CD14-positive monocyte (primary cell): ENCODE results near the gene INPP5B. TPM values are rescaled to one million over a fixed set of nuclear protein-coding genes. Genes with fewer than 3 reads are reported as not detected.
A peak's percentile ranks its signal among the peaks of the same experiment; 100 is the strongest.

Experiments
- DNase-seq, 3 donors: peaks; one replicate each; pipeline ENCODE4 v3.0.0-alpha.2; 2011 to 2022
- H2AFZ ChIP-seq: 2 replicates; pipeline ENCODE4 v1.6.0; 2012; ENCODE audit warnings: mild to moderate bottlenecking, low read depth, low read length, inconsistent platforms; ENCODE audit not compliant: insufficient read depth, poor library complexity, severe bottlenecking
- H3K27ac ChIP-seq, 2 donors: 1 replicate in 1 of 2; 2 replicates in 1 of 2; pipeline ENCODE4 v1.5.1; 2012 to 2013; ENCODE audit warnings: low read length in 2 of 2, control low read depth in 1 of 2, inconsistent platforms in 1 of 2, low read depth in 1 of 2, mild to moderate bottlenecking in 1 of 2
- H3K27me3 ChIP-seq, 2 donors: one replicate each; pipeline versions ENCODE4 v1.6.0 to v1.6.1; 2011 to 2013; ENCODE audit warnings: low read length in 2 of 2; ENCODE audit not compliant: control insufficient read depth in 2 of 2, insufficient read depth in 2 of 2
- H3K36me3 ChIP-seq, 2 donors: replicated peaks in 1 of 2; 1 replicate in 1 of 2; 2 replicates in 1 of 2; pipeline versions ENCODE4 v1.5.1 to v1.6.1; 2012 to 2013; ENCODE audit warnings: low read length in 2 of 2, control low read depth in 1 of 2, inconsistent platforms in 1 of 2, mild to moderate bottlenecking in 1 of 2; ENCODE audit not compliant: insufficient read depth in 2 of 2, control insufficient read depth in 1 of 2
- H3K4me1 ChIP-seq, 2 donors: 1 replicate in 1 of 2; 2 replicates in 1 of 2; pipeline versions ENCODE4 v1.5.1 to v1.6.1; 2012 to 2013; ENCODE audit warnings: low read length in 2 of 2, control low read depth in 1 of 2, inconsistent platforms in 1 of 2, mild to moderate bottlenecking in 1 of 2, moderate library complexity in 1 of 2; ENCODE audit not compliant: insufficient read depth in 2 of 2, control insufficient read depth in 1 of 2
- H3K4me2 ChIP-seq: replicated peaks from 2 replicates; pipeline ENCODE3; 2012; ENCODE audit warnings: low read length, moderate library complexity, mild to moderate bottlenecking; ENCODE audit not compliant: poor library complexity, severe bottlenecking; ENCODE audit errors: extremely low read depth
- H3K4me3 ChIP-seq, 3 experiments: fragments of 200-600 bp in 1 of 3; sonication (generic) in 1 of 3; replicated peaks in 1 of 3; 1 replicate in 2 of 3; 2 replicates in 1 of 3; pipeline ENCODE4 v1.5.1; 2011 to 2013; ENCODE audit warnings: low read length in 3 of 3, mild to moderate bottlenecking in 3 of 3, control low read depth in 2 of 3, low read depth in 2 of 3, inconsistent platforms in 1 of 3, moderate library complexity in 1 of 3
- H3K79me2 ChIP-seq: 2 replicates; pipeline ENCODE4 v1.6.0; 2012; ENCODE audit warnings: mild to moderate bottlenecking, control low read depth, inconsistent platforms, low read length, moderate library complexity; ENCODE audit not compliant: insufficient read depth
- H3K9ac ChIP-seq: 2 replicates; pipeline ENCODE4 v1.6.0; 2017; ENCODE audit warnings: low read length, mild to moderate bottlenecking; ENCODE audit not compliant: insufficient read depth, poor library complexity, severe bottlenecking
- H3K9me3 ChIP-seq, 2 donors: replicated peaks in 1 of 2; 1 replicate in 1 of 2; 2 replicates in 1 of 2; pipeline versions ENCODE4 v1.5.1 to v1.6.1; 2012 to 2013; ENCODE audit warnings: low read length in 2 of 2, control low read depth in 1 of 2; ENCODE audit not compliant: control insufficient read depth in 1 of 2, insufficient read depth in 1 of 2
- H4K20me1 ChIP-seq: 2 replicates; pipeline ENCODE4 v1.6.0; 2012; ENCODE audit warnings: mild to moderate bottlenecking, low read length, control low read depth, moderate library complexity; ENCODE audit not compliant: insufficient read depth
- H3K27ac Mint-ChIP-seq, 7 donors: one replicate each; pipeline ENCODE4 v1.8.0; 2020; ENCODE audit warnings: mild to moderate bottlenecking in 7 of 7, mixed read lengths in 7 of 7, moderate library complexity in 6 of 7, inconsistent platforms in 2 of 7
- H3K27me3 Mint-ChIP-seq, 3 donors: one replicate each; pipeline ENCODE4 v1.8.0; 2021 to 2022; ENCODE audit warnings: low read depth in 3 of 3, mild to moderate bottlenecking in 3 of 3, mixed read lengths in 3 of 3, moderate library complexity in 3 of 3, inconsistent platforms in 1 of 3
- H3K36me3 Mint-ChIP-seq, 2 donors: one replicate each; pipeline ENCODE4 v1.8.0; 2020; ENCODE audit warnings: mixed read lengths in 2 of 2, inconsistent platforms in 1 of 2, mild to moderate bottlenecking in 1 of 2
- H3K4me1 Mint-ChIP-seq: one replicate; pipeline ENCODE4 v1.8.0; 2020; ENCODE audit warnings: mild to moderate bottlenecking, mixed read lengths
- H3K4me3 Mint-ChIP-seq, 2 donors: one replicate each; pipeline ENCODE4 v1.8.0; 2020; ENCODE audit warnings: mild to moderate bottlenecking in 2 of 2, mixed read lengths in 2 of 2, moderate library complexity in 1 of 2
- H3K9me3 Mint-ChIP-seq, 7 donors: one replicate each; pipeline ENCODE4 v1.8.0; 2020 to 2022; ENCODE audit warnings: mixed read lengths in 7 of 7, mild to moderate bottlenecking in 6 of 7, moderate library complexity in 6 of 7, inconsistent platforms in 2 of 7
- WGBS: methylation state at CpG from one replicate; pipeline ENCODE4 v1.1.5; 2013; ENCODE audit warnings: missing lambda C conversion rate; ENCODE audit not compliant: insufficient coverage; 5-methylcytosine and 5-hydroxymethylcytosine counted together
- intact Hi-C, 2 donors: fragments of 100-400 bp; cut with micrococcal nuclease; formaldehyde crosslinking; loops; one replicate each; pipeline versions ENCODE4 v1.15.0 to v1.15.1; 2023
- polyA minus RNA-seq: library from RNA; depleted of rRNA, polyadenylated mRNA; stranded (reverse); fragments of >200 nt; gene quantifications from 2 replicates; pipeline ENCODE4 v1.2.3, GENCODE V29; 2012
- polyA plus RNA-seq, 3 donors: library from polyadenylated mRNA; depleted of rRNA in 1 of 3; unstranded in 2 of 3; stranded (reverse) in 1 of 3; fragments of 300-500 nt in 2 of 3; fragments of >200 nt in 1 of 3; fragmentation: Illumina TruSeq in 2 of 3; gene quantifications; 1 replicate in 2 of 3; 2 replicates in 1 of 3; pipeline ENCODE4 v1.2.3, GENCODE V29; 2012 to 2021
- total RNA-seq, 12 experiments: library from RNA in 1 of 12; stranded (reverse) in 1 of 12; fragments of 120-200 nt in 1 of 12; gene quantifications; one replicate each; pipeline ENCODE4 v1.2.4 and lab custom pipeline; 2013 to 2026; ENCODE audit warnings: mixed read lengths in 6 of 12, inconsistent platforms in 1 of 12
- TF ChIP-seq, protein P1 (sequence below): fragments of 200-600 bp; IDR thresholded peaks from one replicate; pipeline ENCODE4 v1.8.0; 2022; ENCODE audit warnings: antibody characterized with exemption, mild to moderate bottlenecking

INPP5B gene
- 23.8 TPM for total RNA-seq (2013)
- polyA plus RNA-seq: 10 to 100 TPM in 1 of 3 donors, 1 to 10 TPM in 2; 3.0 to 13.1 (median 5.8) TPM
- 15.4 and 19.9 TPM in 2 replicates for polyA minus RNA-seq
- total RNA-seq (lab: John Stamatoyannopoulos, UW): 14.6 to 29.2 (median 22.9) reads per million in 11 experiments

DNA sequence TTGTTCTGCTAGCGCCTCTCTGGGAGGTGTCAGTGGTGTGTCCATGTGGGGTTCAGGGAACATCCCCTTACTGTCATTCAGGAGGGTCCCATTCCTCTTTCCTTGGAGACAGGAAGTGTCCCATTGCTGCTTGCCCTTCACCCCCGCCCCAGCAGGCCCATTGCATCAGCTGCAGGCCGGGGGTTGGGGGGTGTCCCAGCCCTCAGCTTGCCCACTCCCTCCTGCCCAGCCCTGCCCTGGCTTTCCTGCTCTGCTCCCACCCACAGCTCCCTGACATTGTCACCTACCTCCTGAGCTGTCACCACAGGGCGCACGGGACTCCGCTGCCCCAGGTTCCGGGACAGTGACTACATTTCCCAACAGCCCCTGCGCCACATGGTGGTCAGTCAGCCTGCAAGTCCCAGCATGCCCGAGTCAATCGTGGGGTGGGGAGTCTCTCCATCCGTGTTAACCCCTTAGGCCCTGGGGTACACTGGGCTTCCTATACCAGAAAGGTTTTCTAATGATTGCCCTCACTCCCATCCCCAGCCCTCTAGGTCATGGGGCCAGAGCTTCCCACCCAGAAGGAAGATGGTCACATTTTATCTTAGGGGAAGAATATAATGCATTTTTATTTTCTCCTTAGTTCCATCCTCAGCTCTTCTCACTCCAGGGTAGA is at the start of gene INPP5B:
TSS of gene INPP5B (minus strand) at position 351 of the 658 bp plus-strand sequence. CDS start 745 bp downstream, outside the sequence.
- Histone ChIP-seq H2AFZ (peak within 1 kb of the TSS; percentile 90), H3K27ac (peak within 1 kb of the TSS; percentile 44 to 79), H3K9ac (peak within 1 kb of the TSS; percentile 74), H3K36me3 (peaks cover 11 to 16% of the 10 kb centered on the region in 2 donors), H3K79me2 (peaks cover 15% of the 10 kb centered on the region), H3K4me1 (peaks cover 32 to 33% of the 10 kb centered on the region in 2 donors), H4K20me1 (no peaks in the 10 kb centered on the region), H3K4me3 (peak within 1 kb of the TSS; percentile 78 to 86 (median 79)), H3K4me2 (peak within 1 kb of the TSS; percentile 83), H3K9me3 (no peaks in the 10 kb centered on the region), H3K27me3 (no peaks in the 10 kb centered on the region)
- peak within 1 kb of the TSS; percentile 83 to 97 (median 93) for H3K27ac Mint-ChIP-seq
- H3K4me1 Mint-ChIP-seq: peaks cover 44% of the 10 kb centered on the region
- no peaks in the 10 kb centered on the region for H3K27me3 Mint-ChIP-seq
- peak; percentile 58 to 69 (median 60) for DNase-seq
- TF ChIP-seq, protein P1, sequence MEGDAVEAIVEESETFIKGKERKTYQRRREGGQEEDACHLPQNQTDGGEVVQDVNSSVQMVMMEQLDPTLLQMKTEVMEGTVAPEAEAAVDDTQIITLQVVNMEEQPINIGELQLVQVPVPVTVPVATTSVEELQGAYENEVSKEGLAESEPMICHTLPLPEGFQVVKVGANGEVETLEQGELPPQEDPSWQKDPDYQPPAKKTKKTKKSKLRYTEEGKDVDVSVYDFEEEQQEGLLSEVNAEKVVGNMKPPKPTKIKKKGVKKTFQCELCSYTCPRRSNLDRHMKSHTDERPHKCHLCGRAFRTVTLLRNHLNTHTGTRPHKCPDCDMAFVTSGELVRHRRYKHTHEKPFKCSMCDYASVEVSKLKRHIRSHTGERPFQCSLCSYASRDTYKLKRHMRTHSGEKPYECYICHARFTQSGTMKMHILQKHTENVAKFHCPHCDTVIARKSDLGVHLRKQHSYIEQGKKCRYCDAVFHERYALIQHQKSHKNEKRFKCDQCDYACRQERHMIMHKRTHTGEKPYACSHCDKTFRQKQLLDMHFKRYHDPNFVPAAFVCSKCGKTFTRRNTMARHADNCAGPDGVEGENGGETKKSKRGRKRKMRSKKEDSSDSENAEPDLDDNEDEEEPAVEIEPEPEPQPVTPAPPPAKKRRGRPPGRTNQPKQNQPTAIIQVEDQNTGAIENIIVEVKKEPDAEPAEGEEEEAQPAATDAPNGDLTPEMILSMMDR: no peak
- peak within 1 kb of the TSS; percentile 94 to 99 for H3K4me3 Mint-ChIP-seq
- peaks cover 12 to 29% of the 10 kb centered on the region in 2 donors for H3K36me3 Mint-ChIP-seq
- 0% methylated on average over 7 of the region's 11 CpGs for WGBS
- intact Hi-C loops: no loop called here
- H3K9me3 Mint-ChIP-seq: no peaks in the 10 kb centered on the region

DNA sequence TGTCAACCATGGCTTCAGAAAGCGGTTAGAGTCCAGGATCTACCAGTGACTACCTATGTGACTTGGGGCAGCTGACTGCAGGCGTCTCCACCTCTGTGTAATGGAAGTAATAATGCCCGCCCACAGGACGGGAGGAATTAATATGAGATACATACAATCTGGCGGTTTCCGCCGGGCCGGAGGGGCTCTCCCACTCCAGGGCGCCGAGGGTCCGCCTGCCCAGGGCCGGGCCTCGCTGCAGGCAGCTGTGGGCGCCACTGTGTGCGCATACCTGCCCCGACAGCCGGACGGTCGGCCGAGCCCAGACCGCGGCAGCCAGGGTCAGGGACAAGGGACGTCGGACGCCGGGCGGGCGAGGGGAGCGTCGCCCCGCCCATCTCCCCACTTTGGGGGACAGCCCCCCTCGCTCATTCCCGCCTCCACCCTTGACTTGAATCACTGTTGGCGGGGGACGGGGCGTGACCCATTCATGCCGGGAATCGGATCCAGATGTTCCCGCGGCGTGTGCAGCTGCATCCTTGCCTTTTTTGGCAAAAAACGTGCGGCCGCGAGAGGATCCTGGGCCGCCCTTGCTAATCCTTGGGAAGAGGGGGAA is 49.0 kb upstream of the INPP5B start:
- H3K4me2 ChIP-seq: peak overlapping the region; percentile 82
- peak overlapping the region; percentile 69 to 92 for H3K27ac ChIP-seq
- no peak for DNase-seq
- Mint-ChIP-seq H3K9me3 (no peaks in the 10 kb centered on the region), H3K4me1 (peaks cover 57% of the 10 kb centered on the region), H3K4me3 (peak overlapping the region; percentile 75 to 85), H3K36me3 (peaks cover 30 to 34% of the 10 kb centered on the region in 2 donors), H3K27ac (peak overlapping the region; percentile 89 to 96 (median 91)), H3K27me3 (peaks cover 0 to 3% (median 1%) of the 10 kb centered on the region in 3 donors)
- no peaks in the 10 kb centered on the region for H3K9me3 ChIP-seq
- H2AFZ ChIP-seq: peak overlapping the region; percentile 65
- no peaks in the 10 kb centered on the region for H4K20me1 ChIP-seq
- 35% methylated on average over 38 of the region's 46 CpGs for WGBS
- peak overlapping the region; percentile 54 for H3K9ac ChIP-seq
- H3K4me1 ChIP-seq: peaks cover 63% of the 10 kb centered on the region in 2 donors
- intact Hi-C loops: no loop called here
- peak overlapping the region; percentile 32 to 77 (median 55) for H3K4me3 ChIP-seq
- H3K79me2 ChIP-seq: peaks cover 38% of the 10 kb centered on the region
- TF ChIP-seq, protein P1: no peak
- peaks cover 19 to 20% of the 10 kb centered on the region in 2 donors for H3K36me3 ChIP-seq
- no peaks in the 10 kb centered on the region for H3K27me3 ChIP-seq
